ENCODE measurements around the gene TENT4B.
A peak's percentile ranks its signal among the peaks of the same experiment; 100 is the strongest.
"Not testable (repeated sequence)": the region's sequence is repeated elsewhere in the genome, so short reads cannot be mapped to it uniquely, and the experiment has no call there.

Gene TENT4B

GRCh38 chr16:50238314-50238713, 85.2 kb downstream of the TENT4B start:
- DNase-seq = no peak

DNA sequence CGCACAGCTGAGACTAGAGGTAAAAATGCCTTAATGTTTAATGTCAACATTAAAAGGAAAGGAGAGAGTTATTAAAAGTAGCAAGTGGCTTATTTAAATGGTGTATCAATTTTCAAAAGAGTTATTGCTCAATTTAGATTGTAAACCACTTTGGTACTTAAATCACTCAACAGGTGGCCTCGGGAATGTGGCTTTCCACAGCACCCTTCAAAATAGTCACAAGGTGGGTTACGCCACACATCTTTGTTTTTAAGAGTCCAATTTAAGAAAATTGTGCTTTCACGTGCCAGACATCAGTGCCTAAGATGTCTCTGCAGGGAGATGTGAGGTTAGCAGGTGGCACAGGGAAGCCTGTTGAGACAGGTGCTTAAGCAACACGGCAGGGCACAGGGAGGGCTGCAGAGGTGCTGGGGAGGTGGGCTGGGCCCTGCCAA, 85.8 kb downstream of the TENT4B start:
- peak; percentile 27 for DNase-seq

DNA sequence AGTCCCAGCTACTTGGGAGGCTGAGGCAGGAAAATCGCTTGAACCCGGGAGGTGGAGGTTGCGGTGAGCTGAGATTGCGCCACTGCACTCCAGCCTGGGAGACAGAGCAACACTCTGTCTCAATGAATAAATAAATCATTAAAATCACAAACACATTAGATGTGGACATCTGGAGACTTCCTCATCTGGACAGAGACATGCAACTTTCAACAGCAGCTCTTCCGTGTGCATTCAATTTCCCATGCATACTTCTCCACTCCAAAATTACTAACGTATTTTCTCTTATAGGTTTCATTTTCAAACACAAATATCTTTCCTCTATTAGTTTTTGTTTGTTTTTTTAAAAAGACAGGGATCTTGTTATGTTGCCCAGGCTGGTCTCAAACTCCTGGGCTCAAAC, 89.9 kb downstream of the TENT4B start:
- DNase-seq = not testable (repeated sequence)

- no peak for DNase-seq
Measured at GRCh38 chr16:50244140-50244503, 91.0 kb downstream of the TENT4B start.

GRCh38 chr16:50244504-50245416, 91.7 kb downstream of the TENT4B start:
- DNase-seq = no peak

DNA sequence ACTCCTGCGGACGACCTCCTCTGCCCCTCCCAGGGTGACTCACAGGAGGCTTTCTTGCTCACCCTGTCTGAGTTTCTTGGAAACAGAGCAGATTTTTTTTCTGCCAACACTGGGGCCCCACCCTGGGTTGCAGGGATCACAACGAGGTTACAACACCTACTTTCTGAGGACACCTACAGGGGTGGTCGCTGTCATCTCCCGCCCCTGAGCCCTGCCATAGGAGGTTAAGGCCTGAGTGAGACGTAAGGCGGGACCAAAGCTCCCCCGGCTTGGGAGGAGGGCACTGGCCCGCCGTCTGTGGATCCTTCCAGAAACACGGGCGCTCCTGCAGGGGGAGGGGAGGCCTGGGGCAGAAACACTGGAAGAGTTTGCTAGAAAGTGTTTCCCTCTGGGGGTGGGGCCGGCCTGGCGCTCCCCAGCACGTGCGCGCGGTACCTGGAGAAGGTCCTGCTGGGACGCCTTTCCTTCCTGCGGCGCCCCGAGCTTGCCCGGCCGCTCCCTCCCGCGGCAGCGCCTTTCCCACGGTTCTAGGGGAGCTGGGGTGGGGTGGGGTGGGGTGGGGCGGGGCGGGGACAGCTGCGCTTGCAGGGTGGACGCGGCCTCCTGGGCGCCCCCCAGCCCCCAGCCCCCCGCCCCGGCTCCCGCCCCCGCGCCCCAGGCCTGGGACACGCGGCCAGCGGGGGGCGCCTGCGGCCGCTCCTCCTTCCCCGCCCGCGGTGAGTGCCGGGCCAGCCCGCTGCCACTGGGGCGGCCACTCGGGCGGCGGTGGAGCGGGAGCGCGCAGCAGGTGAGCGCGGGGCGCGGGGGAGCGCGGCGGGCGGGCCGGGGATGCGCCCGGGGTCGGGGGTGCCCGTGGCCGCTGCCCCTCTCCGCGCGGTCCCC, 92.6 kb downstream of the TENT4B start:
- DNase-seq = no peak

- DNase-seq = no peak
Measured at GRCh38 chr16:50246299-50247122, 93.4 kb downstream of the TENT4B start.

DNA sequence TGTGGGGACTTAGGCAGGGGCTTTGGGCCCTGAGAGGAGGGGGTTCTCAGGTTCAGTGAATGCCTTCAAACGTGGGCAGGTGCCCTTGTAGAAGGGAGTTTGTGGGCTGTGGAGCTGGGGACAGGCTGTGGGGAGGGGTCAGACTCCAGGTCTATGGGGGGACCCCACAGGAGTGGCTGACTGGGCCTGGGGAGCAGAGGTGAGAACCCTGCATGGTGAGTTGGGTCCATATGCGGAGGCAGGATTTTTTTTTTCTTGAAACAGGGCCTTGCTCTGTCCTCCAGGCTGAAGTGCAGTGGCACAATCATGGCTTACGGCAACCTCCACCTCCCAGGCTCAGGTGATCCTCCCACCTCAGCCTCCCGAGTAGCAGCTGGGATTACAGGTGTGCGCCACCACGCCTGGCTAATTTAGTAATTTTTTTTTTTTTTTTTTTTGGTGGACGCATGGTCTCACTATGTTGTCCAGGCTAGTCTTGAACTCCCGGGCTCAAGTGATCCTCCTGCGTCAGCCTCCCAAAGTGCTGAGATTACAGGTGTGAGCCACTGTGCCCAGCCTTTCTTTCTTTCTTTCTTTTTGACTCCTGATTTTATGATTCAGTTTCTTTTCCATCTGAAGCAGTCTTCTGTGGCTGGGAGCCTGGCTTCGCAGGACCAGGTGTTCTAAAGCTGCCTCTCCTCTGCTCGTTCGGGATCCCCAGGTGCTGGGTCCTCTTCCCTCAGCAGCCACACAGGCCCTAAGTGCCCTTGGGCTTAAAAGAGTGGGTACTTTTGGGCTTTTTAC, 94.2 kb downstream of the TENT4B start:
- no peak for DNase-seq

GRCh38 chr16:50247906-50248608, 95.0 kb downstream of the TENT4B start:
- DNase-seq = no peak

DNA sequence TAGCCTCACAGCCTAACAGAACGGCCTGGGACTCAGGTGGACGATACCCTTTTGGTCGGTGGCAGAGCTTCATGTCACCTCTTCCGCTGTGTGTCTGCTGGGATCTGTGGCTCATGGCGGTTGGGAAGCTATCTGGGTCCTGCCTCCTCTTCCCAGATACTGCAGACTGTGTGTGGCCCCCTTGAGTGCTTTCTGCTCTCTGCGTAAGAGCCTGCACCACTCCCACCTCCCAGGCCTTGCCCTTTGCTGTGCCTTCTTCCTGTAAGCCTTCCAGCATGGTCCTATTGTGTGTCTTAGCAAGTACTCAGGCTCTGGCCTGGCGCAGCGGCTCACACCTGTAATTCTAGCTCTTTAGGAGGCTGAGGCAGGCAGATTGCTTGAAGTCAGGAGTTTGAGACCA, 95.7 kb downstream of the TENT4B start:
- DNase-seq = no peak

DNA sequence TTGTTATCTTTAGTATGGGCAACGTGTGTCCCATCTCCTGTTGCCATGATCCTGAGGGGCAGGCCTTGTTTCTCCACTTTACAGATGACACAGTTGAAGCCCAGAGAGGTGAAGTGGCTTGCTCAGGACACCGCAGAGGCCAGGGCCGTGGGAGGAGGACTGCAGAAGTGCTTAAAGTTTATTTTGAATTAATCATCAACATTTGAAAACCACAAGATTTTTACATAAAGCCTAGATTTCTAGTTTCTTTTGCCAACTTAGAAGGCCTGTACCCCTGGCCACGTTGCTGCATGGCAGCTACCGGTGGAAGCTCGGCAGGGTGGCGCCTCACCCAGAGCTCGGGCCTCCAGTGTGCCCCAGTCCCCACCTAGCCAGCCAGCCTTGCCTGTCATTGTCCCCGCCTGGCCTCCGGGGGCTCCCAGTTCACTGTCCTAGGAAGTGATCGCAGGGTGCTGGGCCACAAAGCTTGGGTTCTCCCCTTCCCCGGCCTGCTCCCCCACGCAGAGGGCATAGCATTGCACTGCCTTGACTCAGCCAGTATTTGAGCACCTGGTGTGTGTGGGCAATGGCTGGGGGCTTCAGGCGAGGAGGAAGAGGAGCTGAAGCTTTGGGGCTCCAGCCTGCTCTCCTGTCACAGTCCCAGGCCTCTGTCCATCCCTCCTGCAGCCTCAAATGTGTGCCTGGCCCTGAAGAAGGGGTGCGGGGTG, 98.4 kb downstream of the TENT4B start:
- DNase-seq = no peak

DNA sequence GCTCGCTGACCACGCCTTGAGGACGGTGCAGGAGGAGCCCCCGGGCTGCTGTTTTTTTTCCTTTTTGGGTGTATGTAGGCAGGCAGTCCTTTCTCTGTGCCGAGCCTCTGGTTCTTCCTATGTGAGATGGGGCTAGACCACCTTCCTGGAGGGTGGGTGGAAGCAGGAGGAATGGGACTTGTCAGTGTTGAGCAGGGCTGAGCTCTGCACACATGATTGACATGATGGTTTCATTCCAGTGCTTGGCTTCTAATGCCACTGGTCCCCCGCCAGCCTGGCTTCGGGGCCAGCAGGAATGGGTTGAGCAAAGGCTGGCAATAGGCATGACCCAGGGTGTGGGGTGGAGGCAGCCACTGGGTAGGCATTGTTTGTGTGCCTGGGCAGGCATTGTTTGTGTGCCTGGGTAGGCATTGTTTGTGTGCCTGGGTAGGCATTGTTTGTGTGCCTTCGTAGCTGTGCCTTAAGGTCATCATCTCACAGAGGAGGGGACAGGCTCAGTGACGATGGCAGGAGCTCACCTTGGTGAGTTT, 99.0 kb downstream of the TENT4B start:
- no peak for DNase-seq

DNA sequence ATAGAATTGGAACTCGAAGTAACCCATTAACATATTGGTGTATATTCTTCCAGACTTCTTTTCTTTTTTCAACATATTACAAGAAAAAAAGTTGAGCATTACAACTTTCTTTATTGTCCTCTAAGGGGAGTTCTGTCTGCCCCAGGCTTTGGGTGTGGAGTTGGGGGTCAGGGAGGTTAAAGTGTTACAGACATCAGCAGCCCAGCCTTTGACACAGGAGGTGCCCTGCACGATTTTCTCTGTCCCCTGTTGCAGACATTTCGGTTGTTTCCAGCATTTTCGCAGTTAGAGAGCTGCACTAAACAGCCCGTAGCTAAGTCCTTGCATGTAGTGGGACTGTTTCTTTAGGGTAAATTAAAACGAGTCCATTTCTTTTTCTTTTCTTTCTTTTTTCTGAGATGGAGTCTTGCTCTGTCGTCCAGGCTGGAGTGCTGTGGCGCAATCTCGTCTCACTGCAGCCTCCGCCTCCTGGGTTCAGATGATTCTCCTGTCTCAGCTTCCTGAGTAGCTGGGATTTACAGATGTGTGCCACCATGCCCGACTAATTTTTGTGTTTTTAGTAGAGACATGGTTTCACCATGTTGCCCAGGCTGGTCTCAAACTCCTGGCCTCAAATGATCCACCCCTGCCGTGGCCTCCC, 99.9 kb downstream of the TENT4B start:
- DNase-seq = no peak

GRCh38 chr16:50253514-50253910, 100.4 kb downstream of the TENT4B start:
- no peak for DNase-seq

- DNase-seq = no peak
Measured at GRCh38 chr16:50254072-50254471, 101.0 kb downstream of the TENT4B start.

- no peak for DNase-seq
Measured at GRCh38 chr16:50255538-50255937, 102.4 kb downstream of the TENT4B start.

DNA sequence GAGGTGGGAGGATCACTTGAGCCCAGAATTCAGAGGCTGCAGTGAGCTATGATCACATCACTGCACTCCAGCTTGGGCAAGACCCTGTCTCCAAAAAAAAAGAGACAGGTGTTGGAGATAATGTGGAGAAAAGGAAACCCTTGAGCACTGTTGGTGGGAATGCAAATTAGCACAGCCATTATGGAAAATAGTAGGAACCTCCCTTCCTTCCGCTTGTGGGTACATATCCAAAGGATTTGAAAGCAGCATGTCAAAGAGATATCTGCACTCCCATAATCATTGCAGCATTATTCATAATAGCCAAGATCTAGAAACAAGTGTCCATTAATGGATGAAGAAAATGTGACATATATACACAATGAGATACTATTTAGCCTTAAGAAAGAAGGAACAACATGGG, 103.5 kb downstream of the TENT4B start:
- no peak for DNase-seq

- no peak for DNase-seq
Measured at GRCh38 chr16:50257876-50258275, 104.8 kb downstream of the TENT4B start.

DNA sequence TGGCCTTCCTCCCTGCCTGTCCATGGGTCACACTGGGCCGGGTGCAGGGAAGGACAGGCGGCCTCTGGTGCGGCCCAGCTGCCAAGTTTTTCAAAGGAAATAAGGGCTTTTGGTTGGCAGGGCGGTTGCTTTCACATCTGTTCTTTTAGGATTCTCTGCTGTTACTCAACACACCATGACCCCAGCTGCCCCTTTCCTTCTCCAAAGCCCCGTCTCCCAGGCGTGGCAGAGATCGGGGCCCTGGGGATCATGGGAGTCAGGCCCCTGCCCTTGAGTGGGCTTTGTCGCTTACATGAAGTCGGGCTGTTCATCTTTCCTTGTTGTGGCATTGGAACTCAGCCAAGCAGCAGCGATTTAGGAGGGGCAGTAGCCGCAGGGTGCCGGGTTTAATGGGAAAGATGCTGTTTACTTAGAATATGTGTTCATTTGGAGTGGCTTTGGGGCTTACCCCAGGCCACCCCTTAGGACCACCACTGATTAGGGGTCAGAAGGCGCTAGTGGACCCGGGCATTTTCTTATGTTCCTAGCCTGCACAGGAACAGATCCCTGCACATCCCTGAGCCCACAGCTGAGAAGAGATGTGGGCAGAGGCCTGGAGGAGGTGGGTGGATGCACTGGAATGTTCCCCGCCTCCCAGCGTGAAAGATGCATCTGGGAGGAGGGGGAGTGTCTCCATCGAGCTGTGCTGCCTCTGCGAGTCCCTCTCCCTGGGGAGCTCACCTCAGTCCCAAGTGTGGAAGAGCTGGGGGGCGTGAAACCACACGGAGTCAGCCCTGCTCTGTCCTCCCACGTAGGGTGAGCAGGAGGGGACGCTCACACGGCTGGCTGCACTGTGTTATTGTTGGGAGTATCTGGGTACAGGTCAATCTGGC, 106.5 kb downstream of the TENT4B start:
- peak; percentile 49 for DNase-seq

All from COR-L47 (cell line).